Heart right ventricle (tissue), 16 donors: Measurements from ENCODE around the gene KCNA10. TPM values are rescaled to one million over a fixed set of nuclear protein-coding genes. Genes with fewer than 3 reads are reported as not detected.

Experiments used
- ATAC-seq, 8 donors: fragments of 200-7000 bp; cut with Tn5 transposase; one replicate each; pipeline ENCODE4 v1.9.1; 2020; ENCODE audit warnings: mild to moderate bottlenecking in 8 of 8, moderate library complexity in 8 of 8, moderate number of reproducible peaks in 1 of 8
- DNase-seq, 2 donors: peaks; one replicate each; pipeline ENCODE4 v3.0.0-alpha.2; 2020
- H3K27ac ChIP-seq, 10 donors: fragments of 200-600 bp; sonication (generic) in 2 of 10; one replicate each; pipeline versions ENCODE4 v1.5.0 to v1.8.0; 2020 to 2022; ENCODE audit warnings: mild to moderate bottlenecking in 3 of 10
- H3K27me3 ChIP-seq, 7 donors: fragments of 200-600 bp; one replicate each; pipeline ENCODE4 v1.8.0; 2021 to 2022; ENCODE audit warnings: mild to moderate bottlenecking in 2 of 7
- H3K36me3 ChIP-seq, 9 donors: fragments of 200-600 bp; sonication (generic) in 1 of 9; one replicate each; pipeline versions ENCODE4 v1.5.0 to v1.8.0; 2020 to 2022; ENCODE audit warnings: mild to moderate bottlenecking in 2 of 9
- H3K4me1 ChIP-seq, 9 donors: fragments of 200-600 bp; sonication (generic) in 1 of 9; one replicate each; pipeline versions ENCODE4 v1.5.0 to v1.8.0; 2020 to 2022; ENCODE audit warnings: mild to moderate bottlenecking in 4 of 9
- H3K4me3 ChIP-seq, 10 donors: fragments of 200-600 bp; sonication (generic) in 2 of 10; one replicate each; pipeline versions ENCODE4 v1.5.0 to v1.8.0; 2020 to 2022; ENCODE audit warnings: mild to moderate bottlenecking in 7 of 10, moderate library complexity in 2 of 10
- H3K9me3 ChIP-seq, 11 donors: fragments of 200-600 bp in 10 of 11; sonication (generic) in 2 of 11; one replicate each; pipeline versions ENCODE4 v1.5.0 to v1.8.0; 2013 to 2022; ENCODE audit warnings: mild to moderate bottlenecking in 2 of 11, control low read depth in 1 of 11, moderate library complexity in 1 of 11
- CTCF ChIP-seq, 9 donors: fragments of 200-600 bp; sonication (generic) in 2 of 9; IDR thresholded peaks; one replicate each; pipeline versions ENCODE4 v1.5.0 to v1.8.0; 2021 to 2022; ENCODE audit warnings: antibody characterized with exemption in 9 of 9, mild to moderate bottlenecking in 5 of 9, moderate library complexity in 1 of 9
- WGBS, 2 donors: extraction: QIAGEN DNeasy Blood & Tissue Kit; methylation state at CpG; one replicate each; pipeline ENCODE4 v1.1.7; 2013; ENCODE audit warnings: inconsistent platforms in 1 of 2; 5-methylcytosine and 5-hydroxymethylcytosine counted together
- intact Hi-C, 10 donors: fragments of 100-400 bp; cut with DNase I; formaldehyde crosslinking; loops; one replicate each; pipeline versions ENCODE4 v1.11.1 to v1.14.2; 2022
- polyA plus RNA-seq, 2 donors: library from polyadenylated mRNA; stranded (reverse); fragments of 200-250 nt; gene quantifications; one replicate each; pipeline ENCODE4 v1.2.3, GENCODE V29; 2013
- total RNA-seq, 10 donors: library from RNA; stranded (reverse); fragmentation: NEBNext Ultra II Directional in 3 of 10; extraction: Animal tissue kit (Norgen Biotek cat#: 25700) in 3 of 10; gene quantifications; one replicate each; pipeline versions ENCODE4 v1.2.1 to v1.2.4, GENCODE V29; 2021 to 2023
- donor health status: Arrhythmogenic right ventricular cardiomyopathy.
- donor health status: ischemic (EF 13 %, LVEDD 7.1; RV severe dilation, severe dysfunction).
- donor health status: healthy with polysubstance abuse.
- donor health status: DM: no; HTN: yes; CAD: no.
- donor health status: DM: no; HTN: no; CAD: no.
- donor health status: ischemic (EF 25% LVEDD 6.9; RV normal size, moderate dysfunction).
- donor health status: ischemic (EF 25% LVEDD 5.7; RV mildly dilated, moderate dysfunction).
- donor health status: healthy.
- donor health status: DM: yes; HTN: yes; CAD: no.
- donor health status: Ischemic cardiomyopathy.
- donor health status: ischemic (EF 35%, LVEDD 5.7; RV mildly dilated, moderate dysfunction).
- donor health status: nonischemic (EF 11% LVEDD 7.7; RV severe dilation, severe dysfunction).
- donor health status: DM: yes; HTN: yes; CAD: no.
- donor health status: PGD.
- donor health status: ischemic (EF 29% LVEDD 5.4; RV normal size, mild dysfunction).
- donor health status: nonischemic (EF 23%, LVEDD 6.1; RV moderate dilation, normal function).

KCNA10 gene
- total and polyA plus RNA-seq, 12 donors = not detected

- peak in 1 of 8 donors; percentile 47 for ATAC-seq
- peaks cover 0 to 45% (median 31%) of the 10 kb centered on the region in 7 donors for H3K27me3 ChIP-seq
These were observed 29.4 kb upstream of the KCNA10 start for GRCh38 chr1:110548381-110548780.

GRCh38 chr1:110547017-110547416, 28.0 kb upstream of the KCNA10 start:
- intact Hi-C loops = no loop called here
- WGBS, 2 donors = 48 to 54% methylated on average over 2 of the region's 2 CpGs
- no peaks in the 10 kb centered on the region for H3K4me1 ChIP-seq
- no peak for DNase-seq
- peaks cover 0 to 32% (median 22%) of the 10 kb centered on the region in 7 donors for H3K27me3 ChIP-seq
- no peak overlapping the region for H3K27ac ChIP-seq
- no peaks in the 10 kb centered on the region for H3K9me3 ChIP-seq
- TF ChIP-seq CTCF (IDR thresholded peaks at IDR 0.05) = no peak
- no peak for ATAC-seq
- H3K4me3 ChIP-seq = no peak overlapping the region
- H3K36me3 ChIP-seq = no peaks in the 10 kb centered on the region

More at GRCh38 chr1:110548381-110548780, 29.4 kb upstream of the KCNA10 start:
- DNase-seq = no peak
- Histone ChIP-seq H3K36me3 (no peaks in the 10 kb centered on the region), H3K4me3 (no peak overlapping the region), H3K9me3 (no peaks in the 10 kb centered on the region), H3K4me1 (no peaks in the 10 kb centered on the region), H3K27ac (no peak overlapping the region)
- intact Hi-C loops = no loop called here
- TF ChIP-seq CTCF (IDR thresholded peaks at IDR 0.05) = peak in 7 of 9 donors; percentile 22 to 42 (median 40)
- WGBS, 2 donors = 58 to 61% methylated on average over 4 of the region's 4 CpGs

- DNase-seq (no peak), ATAC-seq (no peak)
- WGBS, 2 donors = 26% methylated on average over 2 of the region's 2 CpGs
- Histone ChIP-seq H3K36me3 (no peaks in the 10 kb centered on the region), H3K9me3 (no peaks in the 10 kb centered on the region), H3K27ac (no peak overlapping the region), H3K4me3 (no peak overlapping the region), H3K4me1 (no peaks in the 10 kb centered on the region), H3K27me3 (peaks cover 0 to 20% (median 10%) of the 10 kb centered on the region in 7 donors)
- intact Hi-C loops = no loop called here
- no peak for TF ChIP-seq CTCF (IDR thresholded peaks at IDR 0.05)
These were observed 26.5 kb upstream of the KCNA10 start for GRCh38 chr1:110545492-110545891.

GRCh38 chr1:110544753-110545152, 25.8 kb upstream of the KCNA10 start:
- DNase-seq = no peak
- H3K27me3 ChIP-seq = peaks cover 0 to 18% (median 7%) of the 10 kb centered on the region in 7 donors
- ATAC-seq = no peak
- H3K27ac ChIP-seq = no peak overlapping the region
- WGBS, 2 donors = 63% methylated on average over 3 of the region's 3 CpGs
- no peaks in the 10 kb centered on the region for H3K36me3 ChIP-seq
- no peaks in the 10 kb centered on the region for H3K9me3 ChIP-seq
- no peak overlapping the region for H3K4me3 ChIP-seq
- intact Hi-C loops = no loop called here
- TF ChIP-seq CTCF (IDR thresholded peaks at IDR 0.05) = no peak
- H3K4me1 ChIP-seq = no peaks in the 10 kb centered on the region
